ENCODE results near the gene EPB42.

DNA sequence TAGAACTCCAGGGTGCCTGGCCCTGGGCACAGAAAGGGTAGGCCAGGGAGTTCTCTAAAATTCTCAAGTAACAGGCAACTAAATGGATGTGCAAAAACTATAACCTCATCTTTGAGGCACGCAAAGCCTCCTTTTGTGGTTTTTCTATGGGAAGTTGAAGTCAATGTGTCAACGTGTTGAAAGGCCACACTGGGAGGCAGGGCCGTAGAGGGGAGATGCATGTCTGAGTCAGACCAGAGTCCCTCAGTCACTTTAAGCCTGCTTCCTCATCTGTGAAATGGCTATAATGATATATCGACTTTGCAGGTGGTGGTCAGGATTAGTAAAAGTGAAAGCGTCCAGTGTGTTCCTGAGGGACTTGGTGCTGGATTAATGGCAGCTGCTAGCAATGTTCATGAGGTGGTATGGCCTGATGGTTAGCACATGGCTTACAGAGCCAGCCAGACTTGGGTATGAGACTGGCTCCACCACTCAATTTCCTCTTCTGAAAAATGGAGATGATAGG is 28.9 kb upstream of the EPB42 start:
- TF ChIP-seq POLR2A (IDR thresholded peaks at IDR 0.05; ENCODE audit: low read length) (no peak), GATA1 (IDR thresholded peaks at IDR 0.05; ENCODE audit: low read depth, low read length) (no peak)
